PC-3 (cell line): ENCODE data around the gene TGFB1. TPM values are rescaled to one million over a fixed set of nuclear protein-coding genes. Genes with fewer than 3 reads are reported as not detected.

Source experiments
- ATAC-seq: fragments of 200-7000 bp; cut with Tn5 transposase; 2 replicates; pipeline ENCODE4 v1.9.1; 2020; ENCODE audit warnings: mild to moderate bottlenecking, moderate library complexity
- BruUV-seq: library from RNA; stranded (reverse); fragments of 400-500 nt; replicated peaks from 2 replicates; lab custom pipeline; 2021; lab: Mats Ljungman, UMichigan
- CTCF ChIA-PET: fragments of 300-600 bp; sonication (Branson Sonifier 250); formaldehyde crosslinking; loops from one replicate; lab custom pipeline; 2022; ENCODE audit warnings: antibody characterized with exemption; lab: Charles Lee
- POLR2A ChIA-PET: fragments of 300-600 bp; sonication (Branson Sonifier 250); formaldehyde crosslinking; loops from one replicate; lab custom pipeline; 2022; ENCODE audit warnings: antibody characterized with exemption; ENCODE audit not compliant: unreplicated experiment; lab: Charles Lee
- DNase-seq: peaks from one replicate; pipeline ENCODE4 v3.0.0-alpha.2; 2015
- H2AFZ ChIP-seq: fragments of 300-600 bp; sonication (generic); 2 replicates; pipeline ENCODE4 v1.6.0; 2016; ENCODE audit warnings: antibody characterized with exemption, low read length
- H3F3A ChIP-seq: fragments of 300-600 bp; sonication (generic); one replicate; pipeline ENCODE4 v1.6.0; 2017; ENCODE audit warnings: antibody characterized with exemption, low read length, control low read depth, mild to moderate bottlenecking; ENCODE audit not compliant: unreplicated experiment
- H3K27ac ChIP-seq: fragments of 300-600 bp; sonication (generic); 2 replicates; pipeline ENCODE4 v1.5.1; 2016; ENCODE audit warnings: mild to moderate bottlenecking, low read length
- H3K27me3 ChIP-seq: fragments of 300-600 bp; sonication (generic); 2 replicates; pipeline ENCODE4 v1.6.1; 2016; ENCODE audit warnings: low read length, mixed read lengths
- H3K36me3 ChIP-seq: fragments of 300-600 bp; sonication (generic); 2 replicates; pipeline ENCODE4 v1.6.1; 2016; ENCODE audit warnings: low read depth, mixed run types, low read length, mixed read lengths
- H3K4me1 ChIP-seq: fragments of 300-600 bp; sonication (generic); 2 replicates; pipeline ENCODE4 v1.5.1; 2016; ENCODE audit warnings: low read length; ENCODE audit not compliant: insufficient read depth
- H3K4me2 ChIP-seq: fragments of 300-600 bp; sonication (generic); 2 replicates; pipeline ENCODE4 v1.6.0; 2016; ENCODE audit warnings: low read length
- H3K4me3 ChIP-seq: fragments of 300-600 bp; sonication (generic); 2 replicates; pipeline ENCODE4 v1.5.1; 2016; ENCODE audit warnings: mild to moderate bottlenecking, low read length, mixed read lengths
- H3K79me2 ChIP-seq: fragments of 300-600 bp; sonication (generic); 2 replicates; pipeline ENCODE4 v1.6.1; 2017; ENCODE audit warnings: low read length, mixed read lengths
- H3K9ac ChIP-seq: fragments of 300-600 bp; sonication (generic); 2 replicates; pipeline ENCODE4 v1.6.0; 2016; ENCODE audit warnings: mild to moderate bottlenecking, low read length
- H3K9me2 ChIP-seq: fragments of 300-600 bp; sonication (generic); replicated peaks from 2 replicates; pipeline ENCODE4 v1.6.1; 2016; ENCODE audit warnings: mixed run types, low read length, mixed read lengths
- H3K9me3 ChIP-seq: fragments of 300-600 bp; sonication (generic); 2 replicates; pipeline ENCODE4 v1.6.1; 2016; ENCODE audit warnings: low read length, mixed read lengths
- H4K20me1 ChIP-seq: fragments of 300-600 bp; sonication (generic); 2 replicates; pipeline ENCODE4 v1.6.1; 2016; ENCODE audit warnings: low read length, mixed read lengths
- EZH2 ChIP-seq: fragments of 300-600 bp; sonication (generic); IDR thresholded peaks from one replicate; pipeline ENCODE4 v1.6.1; 2017; ENCODE audit warnings: antibody characterized with exemption, mild to moderate bottlenecking, low read length; ENCODE audit not compliant: unreplicated experiment
- EZH2phosphoT487 ChIP-seq: fragments of 300-600 bp; sonication (generic); IDR thresholded peaks from 2 replicates; pipeline ENCODE4 v1.6.1; 2018; ENCODE audit warnings: mild to moderate bottlenecking, antibody characterized with exemption, low read length, borderline replicate concordance
- intact Hi-C: fragments of 100-400 bp; cut with micrococcal nuclease; formaldehyde crosslinking; loops from 2 replicates; pipeline ENCODE4 v1.9.0; 2023
- total RNA-seq: library from RNA; depleted of rRNA; stranded (reverse); fragments of >200 nt; gene quantifications from 2 replicates; pipeline ENCODE4 v1.2.3, GENCODE V29; 2014
- TF ChIP-seq, protein P1 (sequence below): fragments of 300-600 bp; sonication (generic); conservative IDR thresholded peaks from 2 replicates; pipeline ENCODE4 v1.5.1; 2017; ENCODE audit warnings: antibody characterized with exemption, low read depth, mild to moderate bottlenecking, low read length

Gene TGFB1
- total RNA-seq, 1 experiment from 2014 or later: 16.4 TPM

DNA sequence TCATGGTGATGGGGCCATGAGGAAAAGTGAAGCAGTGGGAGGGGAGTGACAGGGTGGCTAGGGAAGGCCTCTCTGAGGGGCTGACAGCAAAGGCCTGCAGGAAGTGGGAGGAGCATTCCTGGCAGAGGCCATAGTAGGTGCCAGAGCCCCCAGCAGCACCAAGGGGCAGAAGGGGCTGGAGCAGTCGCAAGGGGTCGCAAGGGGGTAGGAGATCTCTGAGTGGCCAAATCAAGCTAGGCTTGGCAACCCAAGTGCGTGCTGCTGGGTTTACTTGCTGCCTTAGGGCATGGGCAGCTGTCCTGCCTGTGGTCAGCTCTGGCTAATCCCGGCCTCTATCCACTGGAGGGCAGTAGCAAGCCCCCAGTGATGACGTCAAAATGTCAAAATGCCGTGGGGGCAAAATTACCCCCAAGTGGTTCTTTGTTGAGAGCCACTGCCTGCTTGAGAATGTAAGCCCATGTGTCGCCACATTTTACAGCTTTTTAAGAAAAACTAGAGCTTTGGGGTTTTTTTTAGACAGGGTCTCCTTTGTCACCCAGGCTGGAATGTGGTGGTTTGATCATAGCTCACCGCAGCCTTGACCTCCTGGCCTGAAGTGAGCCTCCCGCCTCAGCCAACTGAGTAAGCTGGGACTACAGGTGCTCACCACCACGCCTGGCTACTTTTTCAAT lies 32.0 kb downstream of the TGFB1 start:
- POLR2A ChIA-PET: no interaction called here
- H3K27ac ChIP-seq: peak overlapping the region; percentile 97
- ATAC-seq: no peak

DNA sequence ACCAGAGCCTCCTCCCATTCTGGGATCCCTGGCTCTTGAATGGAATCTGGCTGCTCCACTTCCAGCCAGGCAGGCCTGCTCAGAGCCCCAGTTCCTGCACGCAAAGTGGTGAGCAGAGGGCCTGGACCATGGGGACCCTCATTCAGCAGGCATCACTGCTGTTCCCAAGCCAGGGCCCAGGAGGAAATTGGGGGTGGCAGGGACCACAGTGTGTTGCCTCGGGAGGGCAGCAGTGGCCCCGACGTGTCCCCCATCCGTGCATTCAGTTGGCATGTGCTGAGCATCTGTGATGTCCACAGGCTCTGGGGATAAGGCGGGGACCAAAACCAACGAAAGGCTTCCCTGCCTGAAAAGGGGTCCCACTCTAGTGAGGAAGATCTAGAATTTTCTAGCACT lies 32.5 kb downstream of the TGFB1 start:
- no peaks in the 10 kb centered on the region; the same call in 1 of the 2 replicates for H3K79me2 ChIP-seq
- H4K20me1 ChIP-seq: no peaks in the 10 kb centered on the region
- H3K4me2 ChIP-seq: no peak overlapping the region
- no TSS peak for BruUV-seq
- ChIA-PET POLR2A (no interaction called here), CTCF (interaction anchor here (0.5 kb wide), 1 partner anchor 15 kb away, joined by 3 read pairs; no protein-coding TSS in a partner anchor)
- peaks cover 7% of the 10 kb centered on the region for H3F3A ChIP-seq
- DNase-seq: no peak
- ATAC-seq: no peak
- peaks cover 44% of the 10 kb centered on the region for H3K4me1 ChIP-seq
- intact Hi-C loops: no loop called here
- no peaks in the 10 kb centered on the region for H3K27me3 ChIP-seq
- TF ChIP-seq EZH2phosphoT487 (no peak), EZH2 (no peak)
- TF ChIP-seq, protein P1, sequence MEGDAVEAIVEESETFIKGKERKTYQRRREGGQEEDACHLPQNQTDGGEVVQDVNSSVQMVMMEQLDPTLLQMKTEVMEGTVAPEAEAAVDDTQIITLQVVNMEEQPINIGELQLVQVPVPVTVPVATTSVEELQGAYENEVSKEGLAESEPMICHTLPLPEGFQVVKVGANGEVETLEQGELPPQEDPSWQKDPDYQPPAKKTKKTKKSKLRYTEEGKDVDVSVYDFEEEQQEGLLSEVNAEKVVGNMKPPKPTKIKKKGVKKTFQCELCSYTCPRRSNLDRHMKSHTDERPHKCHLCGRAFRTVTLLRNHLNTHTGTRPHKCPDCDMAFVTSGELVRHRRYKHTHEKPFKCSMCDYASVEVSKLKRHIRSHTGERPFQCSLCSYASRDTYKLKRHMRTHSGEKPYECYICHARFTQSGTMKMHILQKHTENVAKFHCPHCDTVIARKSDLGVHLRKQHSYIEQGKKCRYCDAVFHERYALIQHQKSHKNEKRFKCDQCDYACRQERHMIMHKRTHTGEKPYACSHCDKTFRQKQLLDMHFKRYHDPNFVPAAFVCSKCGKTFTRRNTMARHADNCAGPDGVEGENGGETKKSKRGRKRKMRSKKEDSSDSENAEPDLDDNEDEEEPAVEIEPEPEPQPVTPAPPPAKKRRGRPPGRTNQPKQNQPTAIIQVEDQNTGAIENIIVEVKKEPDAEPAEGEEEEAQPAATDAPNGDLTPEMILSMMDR: no peak
- no peak overlapping the region for H3K9ac ChIP-seq
- no peaks in the 10 kb centered on the region for H3K9me3 ChIP-seq
- no peak overlapping the region for H3K4me3 ChIP-seq
- peaks cover 8% of the 10 kb centered on the region; the same call in 1 of the 2 replicates for H3K36me3 ChIP-seq
- no peak overlapping the region for H2AFZ ChIP-seq
- no peaks in the 10 kb centered on the region for H3K9me2 ChIP-seq
- no peak overlapping the region for H3K27ac ChIP-seq

More for the DNA sequence above, 32.0 kb downstream of the TGFB1 start:
- no peaks in the 10 kb centered on the region; the same call in none of the 2 replicates for H3K79me2 ChIP-seq
- H3F3A ChIP-seq: peaks cover 7% of the 10 kb centered on the region
- no peaks in the 10 kb centered on the region for H3K9me2 ChIP-seq
- no peak overlapping the region for H3K4me3 ChIP-seq
- CTCF ChIA-PET: interaction anchor here (0.5 to 0.8 kb wide), 2 partner anchors 14 to 31 kb away, joined by 3 read pairs; no protein-coding TSS in a partner anchor
- H3K27me3 ChIP-seq: no peaks in the 10 kb centered on the region
- TF ChIP-seq EZH2phosphoT487 (no peak), EZH2 (no peak)
- TF ChIP-seq, protein P1: peak; percentile 63
- no peaks in the 10 kb centered on the region for H3K9me3 ChIP-seq
- H4K20me1 ChIP-seq: no peaks in the 10 kb centered on the region
- BruUV-seq: no TSS peak
- no peak overlapping the region for H3K4me2 ChIP-seq
- H3K9ac ChIP-seq: no peak overlapping the region
- no peak overlapping the region for H2AFZ ChIP-seq
- intact Hi-C loops: no loop called here
- H3K4me1 ChIP-seq: peaks cover 50% of the 10 kb centered on the region
- H3K36me3 ChIP-seq: peaks cover 8% of the 10 kb centered on the region; the same call in 1 of the 2 replicates
- DNase-seq: peak; percentile 41

DNA sequence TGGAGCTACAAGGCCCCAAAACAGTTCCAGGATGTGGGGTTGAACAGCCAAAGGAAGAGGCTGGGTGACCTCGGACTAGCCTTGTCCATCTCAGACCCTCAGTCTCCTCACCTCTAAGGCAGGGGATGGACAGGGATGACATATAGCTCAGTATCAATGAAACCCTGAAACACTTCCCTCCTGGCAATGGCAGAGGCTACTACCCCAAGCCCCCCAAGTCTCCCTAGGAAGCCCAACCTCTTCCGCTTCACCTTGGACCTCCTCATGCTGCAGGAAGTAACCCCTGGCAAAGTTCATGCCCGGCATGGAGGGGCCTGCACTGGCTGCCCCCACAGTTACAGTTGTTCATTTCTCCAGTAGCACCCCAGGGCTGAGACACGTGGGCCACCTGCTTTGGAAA lies 33.2 kb downstream of the TGFB1 start:
- H3K4me2 ChIP-seq: no peak overlapping the region
- TF ChIP-seq, protein P1: no peak
- TF ChIP-seq EZH2phosphoT487 (no peak), EZH2 (no peak)
- no peaks in the 10 kb centered on the region for H3K27me3 ChIP-seq
- peaks cover 38% of the 10 kb centered on the region for H3K4me1 ChIP-seq
- BruUV-seq: TSS peak; percentile 6
- no peaks in the 10 kb centered on the region for H3K9me3 ChIP-seq
- H3F3A ChIP-seq: peaks cover 7% of the 10 kb centered on the region
- ChIA-PET CTCF (no interaction called here), POLR2A (interaction anchor here (0.6 kb wide), 1 partner anchor 119 kb away, joined by 3 read pairs; no protein-coding TSS in a partner anchor)
- no peak for ATAC-seq
- H3K36me3 ChIP-seq: peaks cover 8% of the 10 kb centered on the region; the same call in 1 of the 2 replicates
- H4K20me1 ChIP-seq: no peaks in the 10 kb centered on the region
- no peaks in the 10 kb centered on the region for H3K79me2 ChIP-seq
- H3K9ac ChIP-seq: no peak overlapping the region
- no peaks in the 10 kb centered on the region for H3K9me2 ChIP-seq
- H3K4me3 ChIP-seq: no peak overlapping the region
- H2AFZ ChIP-seq: no peak overlapping the region
- no peak for DNase-seq
- intact Hi-C loops: no loop called here
- no peak overlapping the region for H3K27ac ChIP-seq
